ENCODE results near the gene PSRC1.
"Not testable (repeated sequence)": the region's sequence is repeated elsewhere in the genome, so short reads cannot be mapped to it uniquely, and the experiment has no call there.

PSRC1 gene

DNA sequence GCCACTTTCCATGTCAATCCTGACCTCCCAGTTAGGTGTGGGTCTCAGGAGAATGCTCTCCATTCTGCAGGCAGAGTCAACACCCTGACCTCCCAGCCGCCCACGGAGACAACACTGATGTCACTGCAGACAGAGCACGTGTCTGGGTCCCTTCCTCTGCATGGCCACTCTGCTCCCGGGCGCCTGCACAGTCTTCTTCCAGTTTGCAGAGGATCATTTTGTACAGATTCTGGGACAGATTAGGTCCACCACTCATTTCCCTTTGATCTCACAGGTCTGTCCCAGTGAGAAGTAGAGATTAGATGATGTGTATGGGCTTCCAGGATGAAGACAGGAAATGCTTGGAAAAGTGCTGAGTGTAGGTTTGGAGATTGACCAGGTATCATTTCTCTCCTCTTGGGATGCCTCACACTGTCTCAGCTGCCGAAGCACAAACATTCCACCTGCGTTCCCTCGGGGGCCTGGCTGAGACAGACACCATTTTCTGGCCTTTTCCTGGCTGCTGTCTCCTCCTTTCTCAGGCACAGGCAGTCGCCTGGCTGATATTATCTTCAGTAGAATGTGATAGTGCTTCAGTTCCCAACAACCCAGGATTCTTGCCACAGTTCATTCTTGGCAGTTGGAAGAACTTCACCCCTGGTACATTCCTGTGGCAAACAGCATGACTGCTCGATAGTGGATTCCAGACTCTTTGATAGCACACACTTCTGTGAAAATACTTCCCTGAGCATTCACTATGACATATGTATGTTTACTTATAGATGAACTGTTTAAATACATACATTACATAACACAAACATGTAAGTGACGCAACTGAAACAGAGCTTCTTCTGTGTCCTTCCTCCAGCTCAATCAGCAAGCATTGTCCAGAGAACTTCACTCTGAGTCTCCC, 16.0 kb upstream of the PSRC1 start:
- peak; percentile 35 for DNase-seq (ENCODE audit: insufficient read length, low spot score)
- no peak for FAIRE-seq

DNA sequence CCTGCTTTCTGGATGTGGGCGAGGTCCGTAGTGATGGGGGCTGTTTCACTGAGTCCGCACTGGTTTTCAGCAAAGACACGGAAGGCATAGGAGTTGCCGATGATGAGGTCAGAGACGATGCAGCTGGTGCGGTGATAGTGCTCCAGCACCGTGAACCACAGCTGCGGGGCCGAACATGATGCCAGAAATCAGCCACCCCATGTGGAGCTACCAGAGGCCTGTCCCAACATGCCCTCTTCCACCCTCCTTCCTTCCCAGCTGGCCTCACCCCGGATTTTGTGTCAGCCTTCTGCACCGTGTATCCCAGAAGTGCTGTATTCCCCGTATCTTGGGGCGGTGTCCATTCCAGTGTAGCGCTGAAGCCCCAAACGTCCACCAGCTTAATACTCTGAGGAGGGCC, 13.8 kb upstream of the PSRC1 start:
- DNase-seq (ENCODE audit: insufficient read length, low spot score), result no peak
- FAIRE-seq, result no peak

DNA sequence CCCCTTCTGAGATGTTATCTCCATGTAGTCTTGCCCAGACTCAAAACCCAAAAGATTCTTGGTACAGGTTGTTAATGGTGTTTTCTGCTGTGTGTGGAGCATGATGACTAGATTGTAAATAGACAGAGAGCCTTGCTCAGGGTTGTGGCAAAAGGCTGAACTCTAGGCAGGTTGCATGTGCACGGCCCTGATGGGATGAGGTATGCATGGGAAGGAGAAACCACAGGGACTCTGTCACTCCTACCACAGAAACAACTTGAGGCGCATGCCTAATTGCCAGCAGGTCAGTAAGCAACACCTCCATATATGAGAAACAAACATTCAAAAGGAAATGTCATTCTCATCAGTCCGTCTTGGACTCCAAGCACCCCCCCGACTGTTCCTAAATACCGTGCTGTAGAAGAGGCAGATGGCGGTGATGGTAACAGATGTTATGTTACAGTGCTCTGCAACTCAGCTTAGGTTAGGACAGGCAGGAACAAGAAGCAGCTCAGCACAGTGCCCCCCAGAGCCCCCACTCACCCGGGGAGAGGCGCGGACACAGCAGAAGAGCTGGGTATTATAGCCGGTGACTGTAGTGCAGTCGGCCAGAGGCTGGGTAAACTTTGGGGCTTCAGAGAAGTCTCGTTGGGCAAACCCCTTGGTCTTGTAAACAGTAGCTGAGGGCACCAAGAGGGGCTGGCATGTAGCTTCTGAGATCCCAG, 12.9 kb upstream of the PSRC1 start:
- DNase-seq (ENCODE audit: insufficient read length, low spot score) (no peak), FAIRE-seq (no peak)

DNA sequence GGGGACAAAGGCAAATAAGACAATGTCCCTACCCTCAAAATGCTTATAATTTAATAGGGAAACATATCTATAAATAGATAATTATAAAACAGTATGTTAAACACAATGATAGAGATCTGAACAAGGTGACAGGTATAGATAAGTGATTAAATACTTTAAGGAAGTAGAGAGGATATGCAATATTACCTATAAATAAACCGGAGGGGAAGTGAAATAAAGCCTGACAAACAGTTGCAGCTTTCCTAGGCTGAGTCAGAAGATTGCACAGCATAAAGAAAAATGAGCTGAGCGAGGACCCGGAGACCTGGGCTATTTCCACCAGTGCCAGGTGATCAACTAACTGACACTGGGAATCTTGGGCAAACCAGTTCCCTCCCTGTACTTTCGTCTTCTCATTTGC, 11.5 kb upstream of the PSRC1 start:
- no peak for DNase-seq (ENCODE audit: insufficient read length, low spot score)
- no peak for FAIRE-seq

DNA sequence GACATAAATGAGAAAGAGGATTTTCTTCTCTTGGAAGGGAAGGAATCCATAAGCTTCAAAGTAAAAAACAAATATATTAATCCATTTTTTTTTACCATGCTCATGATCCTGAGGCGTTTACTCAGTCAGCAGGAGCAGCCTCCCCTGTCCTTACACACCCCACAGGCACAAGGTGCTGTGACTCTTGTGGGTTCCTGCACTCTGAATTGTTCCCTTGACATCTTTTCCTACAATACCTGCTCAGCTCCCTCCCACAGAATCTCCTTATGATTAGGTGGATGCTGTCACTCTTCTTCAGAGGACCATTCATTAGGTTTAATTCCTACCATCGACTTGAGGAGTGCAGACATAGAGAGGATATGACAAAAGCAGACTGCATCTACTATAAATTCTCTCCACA, 10.1 kb upstream of the PSRC1 start:
- DNase-seq (ENCODE audit: insufficient read length, low spot score) (no peak), FAIRE-seq (no peak)

DNA sequence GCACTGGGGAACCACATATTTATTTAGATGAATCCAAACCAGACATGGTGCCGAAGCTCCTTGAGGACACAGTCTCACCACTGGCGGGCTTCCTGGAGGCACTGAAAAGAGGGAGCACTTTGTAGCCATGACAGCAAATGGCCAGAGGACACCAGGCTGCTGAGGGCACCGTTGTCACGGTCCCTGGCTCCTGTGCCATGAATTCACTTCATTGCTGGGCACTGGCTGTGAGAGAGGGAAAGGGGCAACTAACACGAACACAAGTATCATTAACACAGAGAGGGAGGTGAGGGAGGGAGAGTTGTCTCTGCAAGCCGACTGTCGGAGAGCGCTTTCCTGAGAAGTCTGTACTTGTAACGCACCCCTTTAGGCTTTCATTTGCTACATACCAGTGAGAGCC, 9.4 kb upstream of the PSRC1 start:
- FAIRE-seq, result no peak

DNA sequence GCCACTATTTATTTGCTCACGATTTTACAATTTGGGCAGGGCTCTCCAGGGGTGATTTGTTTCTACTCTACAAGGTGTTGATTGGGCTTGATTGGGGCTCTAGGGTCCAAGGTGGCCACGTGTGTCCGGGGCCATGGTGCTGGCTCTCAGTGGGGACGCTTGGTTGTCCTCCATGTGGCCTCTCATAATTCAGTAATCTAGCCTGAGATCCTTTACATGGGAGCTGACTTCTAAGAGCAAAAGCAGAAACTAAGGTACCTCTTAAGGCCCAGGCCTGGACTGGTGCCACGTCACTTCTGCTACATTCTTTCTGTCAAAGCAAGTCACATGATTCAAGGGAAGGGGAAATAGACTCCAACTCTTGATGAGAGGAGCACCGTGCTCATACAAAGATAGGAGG, 8.1 kb upstream of the PSRC1 start:
- FAIRE-seq (no peak), DNase-seq (ENCODE audit: insufficient read length, low spot score) (no peak)

More for the DNA sequence above, 9.4 kb upstream of the PSRC1 start:
- no peak for DNase-seq (ENCODE audit: insufficient read length, low spot score)

DNA sequence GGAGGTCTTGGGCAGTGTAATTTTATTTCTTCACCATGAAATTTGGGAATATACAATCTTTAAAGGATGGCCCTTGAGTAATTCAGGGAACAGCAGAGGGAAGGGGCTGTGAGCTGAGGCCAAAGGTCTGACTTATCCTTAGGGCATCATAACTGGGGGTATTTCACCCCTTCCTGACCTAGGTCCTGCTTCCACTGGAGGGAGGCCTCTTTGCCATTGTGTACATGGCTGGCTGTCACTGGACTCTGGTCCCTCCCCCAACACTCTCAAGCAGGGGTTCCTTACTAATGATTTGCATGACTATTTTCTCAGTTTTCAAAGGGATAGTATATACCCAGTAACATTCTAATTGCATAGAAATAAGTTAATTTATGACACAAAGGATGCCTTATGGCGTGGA, 7.2 kb upstream of the PSRC1 start:
- FAIRE-seq, result no peak
- no peak for DNase-seq (ENCODE audit: insufficient read length, low spot score)

DNA sequence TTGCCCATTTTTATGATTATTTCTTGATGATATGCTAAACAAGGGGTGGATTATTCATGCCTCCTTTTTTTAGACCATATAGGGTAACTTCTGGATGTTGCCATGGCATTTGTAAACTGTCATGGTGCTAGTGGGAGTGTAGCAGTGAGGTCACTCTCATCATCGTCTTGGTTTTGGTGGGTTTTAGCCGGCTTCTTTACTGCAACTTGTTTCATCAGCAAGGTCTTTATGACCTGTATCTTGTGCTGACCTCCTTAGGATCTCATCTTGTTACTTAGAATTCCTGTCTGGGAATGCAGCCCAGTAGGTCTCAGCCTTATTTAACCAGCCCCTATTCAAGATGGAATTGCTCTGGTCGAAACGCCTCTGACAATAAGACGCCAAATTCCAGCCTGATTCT, 3.8 kb upstream of the PSRC1 start:
- DNase-seq (ENCODE audit: insufficient read length, low spot score); FAIRE-seq: not testable (repeated sequence)

DNA sequence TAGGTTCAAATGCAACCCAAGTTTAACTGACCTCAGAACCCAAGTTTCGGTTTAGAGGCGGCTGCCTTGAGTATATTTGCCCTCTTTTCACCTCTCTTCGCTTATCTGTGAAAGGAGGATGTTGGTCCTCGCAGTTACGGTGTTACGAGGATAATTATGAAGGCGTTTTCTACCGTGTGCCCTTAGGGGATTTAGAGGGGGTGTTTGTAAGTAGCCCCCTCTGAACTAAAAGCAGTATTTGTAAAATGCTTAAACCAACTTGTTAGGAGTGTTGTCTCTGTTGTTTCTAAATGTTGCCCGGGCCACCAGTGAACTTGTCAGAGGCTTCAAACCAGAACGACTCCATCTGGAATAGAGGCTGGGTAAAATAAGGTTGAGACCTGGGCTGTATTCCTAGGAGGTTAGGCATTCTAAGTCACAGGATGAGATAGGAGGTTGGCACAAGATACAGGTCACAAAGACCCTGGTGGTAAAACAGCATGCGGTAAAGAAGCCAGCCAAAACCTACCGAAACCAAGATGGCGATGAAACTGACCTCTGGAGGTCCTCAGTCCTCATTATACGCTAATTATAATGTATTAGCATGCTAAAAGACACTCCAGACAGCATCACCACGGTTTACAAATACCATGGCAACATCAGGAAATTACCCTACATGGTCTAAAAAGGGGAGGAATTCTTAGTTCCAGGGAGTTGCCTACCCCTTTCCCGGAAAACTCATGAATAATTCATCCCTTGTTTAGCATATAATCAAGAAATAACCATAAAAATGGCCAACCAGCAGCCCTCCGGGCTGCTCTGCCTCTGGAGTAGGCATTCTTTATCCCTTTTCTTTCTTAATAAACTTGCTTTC, 1.0 kb upstream of the PSRC1 start:
- FAIRE-seq (no peak), DNase-seq (ENCODE audit: insufficient read length, low spot score) (no peak)

DNA sequence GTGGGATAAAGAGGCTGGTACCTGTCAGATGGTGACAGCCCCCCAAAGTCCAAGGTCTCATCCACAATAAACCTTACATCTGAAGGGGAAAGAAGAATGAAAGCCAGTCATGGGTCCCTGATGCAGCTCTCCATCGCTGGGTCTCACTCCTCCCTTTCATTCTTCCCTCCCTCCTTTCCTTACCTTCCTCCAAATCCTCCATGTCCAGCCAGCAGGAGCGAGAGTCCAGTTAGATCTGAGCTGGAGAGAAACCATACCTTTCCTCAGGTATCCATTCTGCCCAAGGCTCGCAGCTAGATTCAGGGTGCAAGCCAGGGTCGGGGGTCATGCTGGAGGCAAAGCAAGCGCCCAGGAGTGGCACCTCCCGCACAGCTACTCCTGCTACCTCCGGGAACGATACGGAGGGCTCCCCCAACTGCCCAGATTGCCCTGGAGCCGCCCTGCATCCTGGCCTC, 421 bp downstream of the PSRC1 start:
- DNase-seq (ENCODE audit: insufficient read length, low spot score) (no peak), FAIRE-seq (no peak)

DNA sequence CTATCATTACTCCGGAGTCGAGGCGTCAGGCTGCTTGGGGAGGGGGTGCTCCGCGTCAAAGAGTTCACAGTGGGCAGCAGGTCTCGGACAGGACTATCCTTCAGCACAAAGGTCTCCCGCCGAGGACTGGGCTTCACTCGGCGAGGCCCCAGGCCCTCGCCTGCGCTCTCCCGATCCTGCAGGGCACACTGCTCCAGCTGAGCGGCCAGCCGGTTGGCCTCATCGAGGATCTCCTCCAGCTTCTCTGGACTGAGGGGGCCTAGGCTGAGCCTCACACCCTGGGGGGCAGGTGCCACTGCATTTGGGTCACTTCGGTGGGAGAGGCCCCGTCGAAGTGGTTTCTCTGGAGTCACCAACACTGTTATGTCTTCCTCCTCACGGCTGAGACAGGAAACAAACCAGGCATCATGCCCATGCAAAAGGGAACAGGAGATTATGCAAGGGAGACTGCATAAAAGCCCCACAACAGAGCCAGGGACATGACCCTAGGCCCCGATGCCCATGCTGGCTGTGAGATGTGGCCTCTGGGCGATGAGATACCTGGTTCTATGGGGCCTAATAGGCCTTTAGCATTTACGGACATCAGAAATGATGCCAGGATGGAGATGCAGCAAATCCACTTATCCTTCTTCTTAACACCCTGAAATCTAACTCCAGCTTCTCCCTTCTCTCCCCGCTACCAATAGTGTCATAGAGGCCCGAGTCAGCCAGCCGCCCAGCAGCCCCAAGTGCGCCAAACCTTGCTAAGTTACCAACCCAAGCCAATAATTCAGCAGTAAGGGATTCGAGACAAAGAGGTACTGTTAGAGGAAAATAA, 1.1 kb downstream of the PSRC1 start:
- FAIRE-seq (no peak), DNase-seq (ENCODE audit: insufficient read length, low spot score) (no peak)

DNA sequence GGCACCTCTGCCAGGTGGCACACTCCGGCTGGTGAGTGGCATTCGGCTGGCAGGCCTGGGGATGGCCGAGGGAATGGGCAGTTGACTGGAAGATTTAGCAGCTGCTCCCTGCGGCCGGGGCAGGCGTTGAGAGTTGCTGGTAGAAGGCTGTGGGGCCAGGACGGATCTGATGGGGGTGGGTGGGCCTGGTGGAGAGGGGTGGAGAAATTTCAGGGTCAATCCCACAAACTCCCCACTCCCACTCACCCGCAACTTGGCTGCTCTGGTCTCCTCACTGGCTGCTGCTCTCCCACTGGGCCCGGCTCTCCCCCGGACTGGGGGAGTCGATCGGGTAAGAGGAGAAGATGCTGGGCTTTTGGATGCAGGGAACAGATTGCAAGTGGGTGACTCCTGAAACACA, 2.1 kb downstream of the PSRC1 start:
- no peak for FAIRE-seq
- DNase-seq (ENCODE audit: insufficient read length, low spot score), result no peak

DNA sequence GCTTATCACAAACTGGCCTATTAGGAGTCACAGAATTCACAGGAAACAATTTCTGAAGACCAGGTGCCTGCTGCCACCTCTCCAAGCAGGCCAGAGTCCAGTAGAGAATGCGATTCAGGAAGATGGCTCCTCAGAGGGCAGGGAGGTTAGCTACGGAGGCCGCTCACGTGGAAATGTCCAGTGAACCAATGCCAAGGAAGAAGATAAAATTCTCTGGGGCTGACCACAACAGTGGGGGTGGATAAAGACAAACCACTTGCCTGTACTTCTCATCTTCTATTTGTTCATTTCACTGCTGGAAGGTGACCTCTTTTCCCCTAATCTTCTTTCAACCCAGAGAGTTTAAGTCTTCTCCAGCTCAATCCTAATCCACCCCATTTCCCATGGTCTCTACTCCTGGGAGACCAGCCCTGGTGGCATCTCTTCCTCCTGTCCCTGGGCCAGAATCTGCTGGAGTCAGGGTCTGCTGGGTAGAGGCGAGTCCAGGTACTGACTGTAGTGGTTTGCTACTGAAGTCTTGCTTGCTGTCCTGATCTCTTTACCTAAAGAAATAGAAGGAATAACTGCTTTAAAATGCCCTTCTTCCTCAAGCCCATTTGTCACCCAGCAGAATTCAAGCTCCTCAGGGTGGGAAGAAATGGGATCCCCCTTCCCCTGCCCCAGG, 3.2 kb downstream of the PSRC1 start:
- DNase-seq (ENCODE audit: insufficient read length, low spot score) (no peak), FAIRE-seq (no peak)

DNA sequence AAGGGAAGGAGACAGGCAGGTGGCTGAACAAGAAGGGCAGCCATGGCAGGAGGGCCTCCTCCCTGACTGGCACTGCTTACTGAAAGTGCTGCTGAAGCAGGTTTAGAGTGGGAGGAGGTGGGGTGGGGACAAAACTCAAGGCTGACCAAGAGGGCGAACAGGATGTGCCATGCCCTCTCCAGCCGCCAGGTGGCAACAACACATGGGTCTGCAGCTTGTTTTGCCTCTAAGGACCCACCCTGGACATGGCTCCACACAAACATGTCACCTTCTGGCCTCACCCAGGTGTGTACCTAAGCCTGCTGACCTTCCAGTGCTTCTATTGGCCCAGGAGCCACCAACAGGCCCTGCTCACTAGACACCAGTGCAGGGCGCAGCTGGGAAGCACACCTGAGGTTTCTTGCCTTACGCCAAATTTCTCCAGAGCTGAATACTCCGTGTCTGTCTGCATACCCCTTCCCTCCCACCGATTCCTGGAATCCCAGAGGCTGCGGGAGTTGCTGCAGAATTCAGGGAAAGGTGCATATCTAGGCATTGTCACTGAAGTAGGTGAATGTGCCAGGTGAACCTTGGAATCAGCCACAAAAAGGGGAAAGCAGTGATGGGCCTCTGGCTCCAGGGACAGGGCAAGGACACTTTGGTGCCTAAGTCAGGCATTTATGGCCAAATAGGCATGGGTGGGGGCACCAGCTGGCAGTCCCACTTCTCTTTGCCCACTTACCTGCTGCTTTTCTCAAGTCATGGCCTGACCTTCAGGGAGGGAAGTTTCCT, 5.3 kb downstream of the PSRC1 start:
- peak; percentile 54 for DNase-seq (ENCODE audit: insufficient read length, low spot score)
- FAIRE-seq, result no peak

DNA sequence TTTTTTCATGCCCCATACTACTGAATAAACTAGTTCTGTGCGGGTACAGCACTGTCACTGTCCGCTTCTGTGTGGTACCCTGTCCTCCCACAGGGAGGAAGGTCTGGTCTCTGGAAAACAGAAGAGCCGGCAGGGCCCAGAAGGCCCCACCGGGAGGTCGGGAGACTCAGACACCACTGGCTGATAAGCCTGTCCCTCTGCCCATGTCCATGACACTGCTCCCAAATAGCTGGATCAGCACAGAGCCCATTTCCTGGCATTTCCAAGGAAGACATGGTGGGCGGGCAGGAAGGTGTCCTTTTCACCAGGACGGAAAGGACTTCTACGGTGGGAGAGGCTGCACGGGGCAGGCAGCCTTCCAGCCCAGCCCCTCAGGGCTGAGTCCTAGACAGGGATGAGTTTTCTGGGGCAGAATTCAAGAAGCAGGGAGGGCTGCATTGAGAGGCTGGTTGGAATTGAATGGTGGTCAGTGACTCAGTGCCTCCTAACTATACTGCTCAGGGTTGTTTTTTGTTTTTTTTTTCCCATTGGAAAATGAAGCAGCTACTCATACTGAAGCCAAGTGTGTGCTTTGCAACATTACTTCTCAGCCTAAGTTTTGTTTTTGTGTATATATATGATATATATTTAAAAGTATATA, 7.1 kb downstream of the PSRC1 start:
- DNase-seq (ENCODE audit: insufficient read length, low spot score), result no peak

DNA sequence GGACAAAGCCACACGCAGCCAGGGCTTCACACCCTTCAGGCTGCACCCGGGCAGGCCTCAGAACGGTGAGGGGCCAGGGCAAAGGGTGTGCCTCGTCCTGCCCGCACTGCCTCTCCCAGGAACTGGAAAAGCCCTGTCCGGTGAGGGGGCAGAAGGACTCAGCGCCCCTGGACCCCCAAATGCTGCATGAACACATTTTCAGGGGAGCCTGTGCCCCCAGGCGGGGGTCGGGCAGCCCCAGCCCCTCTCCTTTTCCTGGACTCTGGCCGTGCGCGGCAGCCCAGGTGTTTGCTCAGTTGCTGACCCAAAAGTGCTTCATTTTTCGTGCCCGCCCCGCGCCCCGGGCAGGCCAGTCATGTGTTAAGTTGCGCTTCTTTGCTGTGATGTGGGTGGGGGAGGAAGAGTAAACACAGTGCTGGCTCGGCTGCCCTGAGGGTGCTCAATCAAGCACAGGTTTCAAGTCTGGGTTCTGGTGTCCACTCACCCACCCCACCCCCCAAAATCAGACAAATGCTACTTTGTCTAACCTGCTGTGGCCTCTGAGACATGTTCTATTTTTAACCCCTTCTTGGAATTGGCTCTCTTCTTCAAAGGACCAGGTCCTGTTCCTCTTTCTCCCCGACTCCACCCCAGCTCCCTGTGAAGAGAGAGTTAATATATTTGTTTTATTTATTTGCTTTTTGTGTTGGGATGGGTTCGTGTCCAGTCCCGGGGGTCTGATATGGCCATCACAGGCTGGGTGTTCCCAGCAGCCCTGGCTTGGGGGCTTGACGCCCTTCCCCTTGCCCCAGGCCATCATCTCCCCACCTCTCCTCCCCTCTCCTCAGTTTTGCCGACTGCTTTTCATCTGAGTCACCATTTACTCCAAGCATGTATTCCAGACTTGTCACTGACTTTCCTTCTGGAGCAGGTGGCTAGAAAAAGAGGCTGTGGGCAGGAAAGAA, 8.1 kb downstream of the PSRC1 start:
- FAIRE-seq (no peak), DNase-seq (ENCODE audit: insufficient read length, low spot score) (no peak)

More for the DNA sequence above, 7.1 kb downstream of the PSRC1 start:
- no peak for FAIRE-seq

Measured in HTR-8/SVneo (cell line).